ENCODE measurements around the gene CDC25A.
"Not testable (repeated sequence)": the region's sequence is repeated elsewhere in the genome, so short reads cannot be mapped to it uniquely, and the experiment has no call there.

CDC25A gene

GRCh38 chr3:48140936-48141603, 47.1 kb downstream of the CDC25A start:
- no peak for DNase-seq (ENCODE audit: low read depth)

- no peak for DNase-seq (ENCODE audit: low read depth)
Measured at GRCh38 chr3:48140336-48140757, 47.9 kb downstream of the CDC25A start.

GRCh38 chr3:48137425-48137999, 50.7 kb downstream of the CDC25A start:
- no peak for DNase-seq (ENCODE audit: low read depth)

GRCh38 chr3:48135552-48136495, 52.4 kb downstream of the CDC25A start:
- DNase-seq (ENCODE audit: low read depth): no peak

GRCh38 chr3:48130321-48130904, 57.8 kb downstream of the CDC25A start:
- no peak for DNase-seq (ENCODE audit: low read depth)

GRCh38 chr3:48129921-48130320, 58.3 kb downstream of the CDC25A start:
- no peak for DNase-seq (ENCODE audit: low read depth)

GRCh38 chr3:48128774-48129173, 59.4 kb downstream of the CDC25A start:
- DNase-seq (ENCODE audit: low read depth): no peak

GRCh38 chr3:48125886-48126622, 62.2 kb downstream of the CDC25A start:
- no peak for DNase-seq (ENCODE audit: low read depth)

- DNase-seq (ENCODE audit: low read depth): no peak
Measured at GRCh38 chr3:48125013-48125705, 63.1 kb downstream of the CDC25A start.

GRCh38 chr3:48123346-48123745, 64.9 kb downstream of the CDC25A start:
- no peak for DNase-seq (ENCODE audit: low read depth)

- DNase-seq (ENCODE audit: low read depth): no peak
Measured at GRCh38 chr3:48122504-48122903, 65.7 kb downstream of the CDC25A start.

- DNase-seq (ENCODE audit: low read depth): no peak
Measured at GRCh38 chr3:48120223-48120622, 68.0 kb downstream of the CDC25A start.

- DNase-seq (ENCODE audit: low read depth): no peak
Measured at GRCh38 chr3:48119505-48120193, 68.6 kb downstream of the CDC25A start.

GRCh38 chr3:48118928-48119327, 69.3 kb downstream of the CDC25A start:
- DNase-seq (ENCODE audit: low read depth): no peak

GRCh38 chr3:48118322-48118721, 69.9 kb downstream of the CDC25A start:
- DNase-seq (ENCODE audit: low read depth): no peak

- no peak for DNase-seq (ENCODE audit: low read depth)
Measured at GRCh38 chr3:48112813-48113212, 75.4 kb downstream of the CDC25A start.

- not testable (repeated sequence) for DNase-seq (ENCODE audit: low read depth)
Measured at GRCh38 chr3:48112108-48112791, 76.0 kb downstream of the CDC25A start.

- DNase-seq (ENCODE audit: low read depth): no peak
Measured at GRCh38 chr3:48110463-48110862, 77.8 kb downstream of the CDC25A start.

GRCh38 chr3:48107227-48107626, 81.0 kb downstream of the CDC25A start:
- no peak for DNase-seq (ENCODE audit: low read depth)

Data from stimulated activated CD8-positive, alpha-beta memory T cell treated with anti-CD3 and anti-CD28 coated beads, Interleukin-4, amount 100 ng/mL, for 24 hours (primary cell).